NCI-H2081 treated with DMSO at 0.1 percent for 48 hours (cell line): Measurements from ENCODE around the gene PIP5K1B.

ENCODE experiments used
- DNase-seq: peaks from one replicate; lab custom pipeline; 2025; lab: John Stamatoyannopoulos, UW

PIP5K1B gene

DNA sequence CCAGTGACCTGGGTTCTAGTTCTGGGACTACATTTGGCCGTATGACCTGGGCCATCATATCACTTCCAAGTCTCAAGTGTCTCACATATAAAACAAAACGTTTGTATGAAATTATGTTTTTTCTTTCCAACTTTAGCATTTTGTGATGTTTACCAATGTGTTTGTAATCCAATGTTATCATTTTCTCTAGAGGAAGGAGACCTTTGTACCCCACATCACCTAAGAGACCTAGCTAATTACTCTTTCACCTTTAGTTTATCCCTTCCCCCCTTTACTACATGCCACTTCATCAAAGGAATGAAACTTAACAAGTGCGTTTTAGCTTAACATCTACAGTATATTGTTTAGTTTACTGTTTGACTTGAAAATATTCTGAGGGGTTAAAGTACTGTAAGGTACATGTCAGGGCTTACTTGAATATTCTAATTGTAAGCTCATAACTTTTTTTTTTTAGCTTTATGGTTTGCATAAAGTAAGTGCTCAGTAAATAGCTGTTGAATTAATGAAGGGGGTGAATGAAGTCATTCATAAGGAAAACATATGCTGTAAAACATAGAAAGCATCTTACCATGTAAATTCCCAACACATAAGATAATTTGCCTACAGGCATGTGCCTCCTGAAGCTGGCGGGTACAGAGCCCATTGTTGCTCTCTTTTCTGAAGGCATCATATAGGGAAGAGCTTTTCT is 2.9 kb downstream of the PIP5K1B start:
- DNase-seq = no peak

DNA sequence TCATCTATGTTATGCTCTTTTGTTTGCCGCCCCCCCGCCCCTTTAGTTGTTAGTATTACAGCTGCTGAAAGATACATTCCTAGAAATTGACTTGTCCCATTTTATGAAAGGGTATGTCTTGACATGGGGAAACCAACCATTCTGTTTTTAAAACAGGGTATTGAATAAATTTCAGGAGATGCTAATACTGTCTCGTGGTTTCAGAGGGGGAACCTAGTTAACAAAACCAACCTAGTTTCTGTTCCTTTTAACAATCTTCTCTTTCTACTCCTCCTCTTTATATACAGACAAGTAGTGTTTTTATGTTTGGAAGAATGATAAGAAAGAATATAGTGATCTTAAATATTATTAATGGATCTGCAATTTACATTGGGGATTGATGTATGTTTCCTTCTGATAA is 3.5 kb downstream of the PIP5K1B start:
- DNase-seq = no peak

DNA sequence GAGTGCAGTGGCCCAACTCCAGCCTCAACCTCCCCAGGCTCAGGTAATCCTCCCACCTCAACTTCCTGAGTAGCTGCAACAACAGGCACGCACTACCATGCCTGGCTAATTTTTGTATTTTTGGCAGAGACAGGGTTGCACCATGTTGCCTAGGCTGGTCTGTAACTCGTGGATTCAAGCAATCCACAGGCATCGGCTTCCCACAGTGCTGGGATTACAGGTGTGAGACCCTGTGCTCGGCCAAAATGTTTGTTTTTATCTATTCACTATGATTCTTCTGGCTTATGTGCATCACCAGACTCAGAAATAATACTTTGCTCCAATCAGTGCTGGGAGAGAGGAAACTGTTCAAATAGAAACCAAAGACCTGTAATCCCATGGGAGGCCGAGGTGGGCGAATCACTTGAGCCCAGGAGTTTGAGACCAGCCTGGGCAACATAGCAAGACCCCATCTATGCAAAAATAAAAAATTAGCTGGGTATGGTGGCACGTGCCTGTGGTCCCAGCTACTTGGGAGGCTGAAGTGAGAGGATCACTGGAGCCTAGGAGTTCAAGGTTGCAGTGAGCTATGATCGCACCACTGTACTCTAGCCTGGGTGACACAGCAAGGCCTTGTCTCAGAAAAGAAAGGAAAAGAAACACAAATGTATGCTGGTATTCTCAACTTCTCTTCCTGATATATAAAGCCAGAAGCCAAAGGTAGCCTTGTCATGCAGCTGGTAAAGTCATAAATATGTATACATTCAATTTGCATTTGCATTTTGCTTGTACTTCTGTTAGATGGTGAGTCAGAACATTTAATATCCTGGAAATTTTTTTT is 4.5 kb downstream of the PIP5K1B start:
- DNase-seq = no peak

DNA sequence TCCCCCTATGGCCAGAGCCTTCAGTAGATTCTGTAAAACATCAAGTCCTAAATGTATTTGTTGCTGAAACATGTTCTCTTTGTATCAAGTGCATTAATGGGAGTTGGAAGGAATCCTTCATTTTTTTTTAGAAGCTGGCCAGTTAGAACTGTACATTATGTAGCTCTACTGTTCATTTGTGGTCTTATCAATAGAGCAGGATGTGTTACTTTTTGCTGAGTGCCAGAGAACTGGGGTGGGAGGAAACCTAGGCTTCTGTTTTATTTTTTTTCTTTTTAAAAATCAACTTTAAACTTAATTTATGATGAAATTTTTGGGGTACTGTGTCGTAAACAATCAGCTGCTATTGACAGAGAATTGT is 5.1 kb downstream of the PIP5K1B start:
- no peak for DNase-seq

DNA sequence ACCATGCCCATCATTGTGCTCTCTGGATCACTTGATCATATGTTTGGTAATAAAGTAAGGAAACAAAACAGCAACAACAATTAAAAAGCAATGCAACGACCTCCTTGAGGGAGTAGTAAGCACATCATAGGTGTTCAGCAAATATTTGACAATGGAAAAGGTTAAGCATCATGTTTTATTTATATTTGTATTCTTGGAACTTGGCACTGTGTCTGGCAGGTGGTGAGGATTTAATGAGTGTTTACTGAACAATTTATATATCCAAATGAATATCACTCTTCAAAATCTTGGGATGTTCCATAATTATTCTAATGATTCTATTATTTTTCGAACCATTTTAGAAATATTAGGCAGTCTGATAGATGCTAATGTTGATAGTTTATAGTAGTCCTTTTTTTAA is 6.2 kb downstream of the PIP5K1B start:
- DNase-seq = no peak

DNA sequence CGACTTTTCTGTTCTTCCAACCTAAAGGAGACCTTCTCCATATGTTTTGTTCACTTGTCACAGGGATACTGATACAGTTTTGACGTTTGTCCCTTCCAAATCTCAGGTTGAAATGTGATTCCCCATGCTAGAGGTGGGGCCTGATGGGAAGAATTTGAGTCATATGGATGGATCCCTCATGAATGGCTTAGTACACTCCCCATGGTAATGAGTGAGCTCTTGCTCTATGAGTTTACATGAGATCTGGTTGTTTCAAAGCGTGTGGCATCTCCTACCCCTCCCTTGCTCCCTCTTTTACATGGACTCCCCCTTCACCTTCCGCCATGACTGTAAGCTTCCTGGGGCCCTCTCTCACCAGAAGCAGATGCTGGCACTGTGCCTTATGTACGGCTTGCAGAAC is 6.9 kb downstream of the PIP5K1B start:
- DNase-seq = no peak

DNA sequence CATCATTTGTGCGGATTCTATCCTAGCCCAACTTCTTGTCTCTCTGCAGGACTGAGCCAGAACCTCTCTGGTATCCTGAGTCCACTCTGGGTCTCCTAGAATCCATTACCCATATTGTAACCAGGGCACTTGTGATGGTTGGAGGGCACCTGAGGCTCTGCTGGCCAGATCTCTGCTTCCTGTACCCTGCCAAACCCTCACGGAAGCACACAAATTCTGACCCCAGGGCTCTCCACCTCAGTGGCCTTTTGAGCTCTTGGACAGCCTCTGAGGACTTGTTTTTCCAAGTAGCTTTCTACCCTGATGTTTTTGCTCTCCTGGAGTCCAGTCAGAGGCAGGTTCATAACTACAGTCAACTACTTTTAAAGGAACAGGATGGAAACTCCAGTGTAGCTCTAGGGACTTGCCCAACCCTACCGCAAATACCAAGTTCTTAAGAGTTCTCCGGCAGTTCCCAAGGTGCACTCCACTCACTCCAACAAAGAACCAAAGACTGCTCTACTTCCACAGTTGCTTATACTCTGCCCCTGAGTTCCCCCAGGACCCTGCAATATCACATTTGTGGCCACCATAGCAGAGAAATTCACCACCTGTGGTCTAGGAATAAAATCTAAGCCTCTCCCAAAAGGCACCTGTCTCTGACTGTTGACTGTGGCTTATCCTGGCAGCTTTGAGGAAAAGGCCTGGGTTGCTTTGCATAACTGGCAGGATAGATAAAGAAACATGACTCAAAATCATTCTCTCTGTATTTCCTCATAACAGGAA is 9.6 kb downstream of the PIP5K1B start:
- no peak for DNase-seq

DNA sequence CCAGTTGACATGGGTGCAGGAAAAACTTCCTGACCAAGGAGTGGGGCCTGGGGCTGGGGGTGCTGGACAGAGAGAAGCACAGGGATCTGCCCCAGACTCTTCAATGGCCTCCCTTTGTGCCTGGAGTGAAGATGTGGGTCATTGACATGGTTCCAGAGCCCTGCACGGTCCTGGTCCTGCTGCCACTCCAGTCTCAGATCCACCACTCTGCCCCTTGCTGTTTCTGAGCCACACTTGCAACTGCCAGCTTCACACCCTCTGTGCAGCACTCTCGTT is 10.1 kb downstream of the PIP5K1B start:
- no peak for DNase-seq

DNA sequence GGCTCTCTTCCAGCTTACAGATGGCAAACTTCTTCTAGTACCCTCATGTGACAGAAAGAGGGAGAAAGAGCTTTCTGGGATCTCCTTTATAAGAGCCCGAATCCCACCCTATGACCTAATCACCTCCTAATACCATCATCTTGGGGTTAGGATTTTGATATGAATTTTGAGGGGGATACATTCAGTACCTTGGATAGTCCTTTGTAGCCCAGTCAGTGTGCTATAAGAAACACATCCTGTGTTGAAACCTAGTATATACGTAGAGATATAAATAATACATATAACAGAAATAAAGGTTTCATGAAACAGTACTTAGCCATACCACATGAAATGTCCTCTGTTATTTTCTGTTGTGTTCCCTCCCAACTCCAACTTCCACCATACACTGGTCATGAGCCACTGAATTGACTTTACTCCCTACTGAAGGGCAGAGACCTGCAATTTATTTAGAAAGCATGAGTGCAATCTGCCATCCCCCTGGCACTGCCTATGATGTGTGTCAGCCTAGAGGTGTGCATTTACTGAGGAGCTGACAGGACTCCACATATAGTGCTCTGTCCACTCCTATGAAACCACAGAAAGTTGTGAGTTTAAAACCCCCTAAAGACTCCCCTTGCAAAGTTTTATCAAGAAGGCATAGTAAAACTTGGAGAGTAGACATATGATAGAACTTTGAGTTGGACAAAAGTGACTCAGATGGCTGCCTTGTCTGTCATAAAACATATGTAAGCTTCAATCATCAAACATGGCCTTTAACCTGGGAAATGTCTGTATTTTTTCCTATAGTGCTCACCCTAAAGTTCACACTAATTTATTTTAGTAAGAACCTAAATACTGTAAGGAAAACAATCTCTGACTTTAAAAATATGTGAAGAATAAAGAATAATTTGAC is 12.8 kb downstream of the PIP5K1B start:
- DNase-seq = no peak

DNA sequence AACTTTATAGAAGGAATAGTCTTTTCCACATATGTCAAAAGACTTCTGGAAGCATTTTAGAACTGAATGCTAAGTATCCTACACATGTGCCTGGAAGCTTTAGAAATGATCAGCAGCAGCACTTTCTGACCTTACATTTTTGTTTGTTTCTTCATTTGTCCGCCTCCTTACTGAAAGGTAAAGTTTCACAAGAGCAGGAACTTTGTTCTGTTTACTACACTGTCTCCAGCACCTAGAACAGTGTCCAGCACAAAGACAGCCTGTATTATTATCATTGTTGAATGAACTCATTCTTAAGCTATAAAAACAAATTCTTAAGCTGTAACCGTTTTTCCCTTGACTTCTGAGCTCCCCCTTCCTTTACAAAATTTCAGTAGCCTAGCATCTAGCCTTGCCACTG is 14.8 kb downstream of the PIP5K1B start:
- no peak for DNase-seq

DNA sequence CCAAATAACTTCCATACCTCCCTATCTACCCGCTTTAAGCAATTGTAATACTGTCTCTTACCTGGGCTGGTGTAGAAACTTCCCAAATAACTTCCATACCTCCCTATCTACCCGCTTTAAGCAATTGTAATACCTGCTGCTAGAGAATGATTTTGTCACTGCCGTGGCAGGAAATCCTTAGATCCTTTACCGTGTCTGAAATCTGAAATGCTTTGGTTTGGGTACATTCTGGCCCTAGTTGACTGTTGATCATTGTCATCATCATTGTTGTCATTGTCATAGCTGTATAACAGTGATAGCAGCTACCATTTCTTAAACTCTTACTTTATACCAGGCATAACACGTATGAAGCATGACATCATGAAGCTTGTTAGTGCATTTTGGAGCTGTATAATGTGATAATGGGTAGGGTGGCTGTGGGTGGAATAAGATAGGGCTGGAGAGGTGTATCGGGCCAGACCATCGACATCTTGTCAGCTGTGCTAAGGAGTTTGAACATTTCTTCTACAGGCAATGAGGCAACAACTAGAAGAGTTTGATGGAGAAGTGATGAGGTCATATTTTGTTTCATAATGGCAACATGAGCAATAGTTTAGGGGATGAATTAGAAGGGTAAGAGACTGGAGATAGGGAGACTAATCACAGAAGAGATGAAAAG is 15.7 kb downstream of the PIP5K1B start:
- DNase-seq = no peak

DNA sequence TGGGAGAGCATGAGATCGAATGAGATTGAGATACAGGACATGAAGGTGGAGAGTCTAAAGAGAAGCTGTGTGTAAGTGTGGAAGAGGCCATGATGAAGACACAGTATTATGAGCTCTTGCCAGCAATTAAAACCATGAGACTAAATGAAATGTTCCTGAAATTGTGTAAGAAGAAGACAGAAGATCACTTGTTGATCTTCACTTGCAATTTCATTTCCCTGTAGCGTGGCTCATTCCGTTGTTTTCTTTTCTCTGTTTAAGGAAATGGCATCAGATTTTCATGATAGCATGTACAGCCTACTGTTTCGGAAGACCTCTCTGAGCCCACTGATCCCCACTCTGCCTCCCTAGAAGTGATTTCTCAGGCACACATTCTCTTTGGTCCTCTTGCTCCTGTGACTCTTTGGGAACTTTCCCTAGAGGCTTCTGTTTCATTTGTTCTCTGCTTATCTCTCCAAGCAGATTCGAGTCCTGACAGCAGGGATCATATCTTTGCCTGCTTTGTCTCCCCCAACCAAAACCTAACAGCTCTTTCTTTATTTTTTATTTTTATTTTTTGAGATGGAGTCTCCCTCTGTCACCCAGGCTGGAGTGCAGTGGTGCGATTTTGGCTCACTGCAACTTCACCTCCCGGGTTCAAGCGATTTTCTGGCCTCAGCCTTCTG is 16.8 kb downstream of the PIP5K1B start:
- no peak for DNase-seq

DNA sequence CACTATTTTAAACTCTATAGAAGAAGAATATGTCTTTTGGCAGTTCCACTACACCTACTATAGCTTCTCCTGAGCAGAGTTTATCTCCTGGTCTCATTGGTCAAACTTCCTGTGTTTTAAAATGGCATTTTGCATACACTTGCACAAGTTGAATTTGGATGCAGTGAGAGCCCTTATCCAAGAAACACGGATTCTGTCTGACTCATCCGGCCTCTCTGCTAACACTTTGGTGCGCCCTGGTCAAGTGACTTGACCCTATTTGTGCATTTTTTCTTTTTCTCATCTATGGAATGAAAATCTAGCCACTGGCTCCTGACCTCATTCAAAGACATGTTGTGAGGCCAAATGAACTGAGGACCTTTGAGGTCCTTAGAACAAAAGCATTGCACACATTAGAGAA is 20.0 kb downstream of the PIP5K1B start:
- DNase-seq = no peak

DNA sequence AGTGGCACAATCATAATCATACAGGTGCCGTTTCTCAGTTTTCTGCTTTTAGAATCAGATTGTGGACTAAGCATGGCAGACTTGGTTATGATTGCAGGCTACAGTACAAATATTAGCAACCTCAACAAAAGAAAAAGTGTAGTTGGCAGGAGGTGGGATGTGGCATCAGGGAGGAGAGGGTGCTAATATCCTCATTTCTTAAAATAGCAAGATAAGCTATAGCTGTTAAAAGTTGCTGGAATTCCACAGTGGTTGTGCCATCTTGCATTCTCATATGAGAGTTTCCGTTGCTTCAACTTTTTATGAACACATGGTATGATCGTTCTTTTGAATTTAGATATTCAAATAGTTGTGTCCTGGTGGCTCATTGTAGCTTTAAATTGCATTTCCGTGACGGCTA is 21.4 kb downstream of the PIP5K1B start:
- DNase-seq = no peak

DNA sequence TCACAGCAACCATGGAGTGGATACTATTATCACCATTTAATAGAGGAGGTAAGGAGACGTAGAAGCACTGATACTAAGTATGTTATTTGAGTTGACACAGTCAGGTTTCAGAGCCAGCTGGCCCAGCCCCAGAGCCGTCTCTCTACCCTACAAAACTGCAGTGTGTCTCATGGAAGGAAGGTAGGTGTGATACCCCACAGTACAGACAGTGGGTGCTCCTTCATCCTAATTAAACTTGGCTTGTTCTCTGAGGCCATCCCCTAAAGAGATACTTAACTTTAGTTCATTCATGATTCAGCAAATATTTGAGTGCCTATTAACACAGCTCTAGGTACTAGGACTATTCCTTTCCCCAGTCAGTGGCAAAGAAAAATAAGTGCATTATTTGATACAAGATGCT is 22.6 kb downstream of the PIP5K1B start:
- DNase-seq = no peak

DNA sequence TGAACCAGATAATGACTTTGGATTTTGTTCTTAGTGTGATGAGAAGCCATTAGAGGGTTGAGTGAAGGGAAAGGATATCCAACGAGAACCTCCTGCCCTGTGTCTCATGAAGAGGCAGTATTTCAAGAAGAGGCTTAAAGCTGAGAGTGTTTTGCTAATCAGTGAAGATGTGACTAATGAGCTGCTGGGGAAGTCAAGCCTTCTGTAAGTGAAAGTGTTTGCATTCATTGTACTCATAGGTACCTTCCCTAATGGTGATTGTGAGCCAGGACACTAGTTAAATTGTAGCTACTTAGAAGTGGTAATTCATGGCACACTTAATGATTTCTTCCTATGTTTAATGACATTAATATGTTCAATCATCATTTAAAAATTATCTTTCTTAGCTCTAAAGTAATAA is 23.7 kb downstream of the PIP5K1B start:
- no peak for DNase-seq

DNA sequence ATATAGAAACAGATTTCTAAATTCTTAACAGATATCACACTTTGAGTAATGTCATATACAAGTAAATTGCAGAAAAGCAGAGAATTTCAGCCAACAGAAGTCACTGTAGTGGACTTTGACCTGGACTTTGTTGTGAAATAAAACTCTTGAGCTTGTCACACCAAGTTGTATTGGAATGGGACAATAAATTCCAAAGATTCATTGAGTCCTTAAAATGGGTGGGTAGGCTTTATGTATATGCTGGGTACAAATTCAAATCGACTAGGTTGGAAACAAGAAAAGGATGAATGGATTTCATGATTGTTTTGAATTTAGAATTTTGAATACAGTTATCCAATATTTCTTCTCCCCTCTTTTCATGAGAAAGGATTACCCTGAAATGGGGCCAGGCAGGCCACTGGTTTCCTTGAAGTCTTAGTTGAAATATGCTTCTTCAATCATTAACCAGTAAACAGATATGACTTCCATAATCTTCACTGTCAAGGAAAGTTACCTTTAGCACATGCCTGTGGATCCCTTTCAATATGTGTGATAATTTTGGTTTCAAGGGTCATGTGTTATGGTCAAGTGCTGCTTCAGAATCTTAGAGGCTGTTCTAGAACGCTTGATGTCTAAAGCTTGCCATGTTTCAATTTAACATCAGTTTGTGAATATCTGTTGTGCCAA is 25.7 kb downstream of the PIP5K1B start:
- DNase-seq = no peak

DNA sequence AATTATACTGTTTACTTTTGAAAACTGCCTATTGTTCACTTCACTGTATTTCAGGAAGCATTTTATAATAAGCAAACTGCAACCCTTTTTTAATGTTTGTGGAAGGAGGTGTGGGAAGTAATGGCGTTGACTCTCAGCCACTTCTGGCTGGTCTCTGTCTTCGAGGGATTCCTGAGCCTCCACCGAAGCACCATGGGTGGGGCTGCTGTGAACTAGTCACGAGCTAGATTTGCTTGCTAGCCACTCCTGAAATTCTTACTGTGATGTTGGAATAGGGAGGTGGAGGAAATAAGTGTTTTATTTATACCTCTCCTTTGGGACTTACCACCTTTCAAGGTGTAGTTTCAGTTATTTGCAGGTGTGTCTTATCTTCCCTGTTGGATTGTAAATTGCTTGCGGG is 26.8 kb downstream of the PIP5K1B start:
- no peak for DNase-seq

DNA sequence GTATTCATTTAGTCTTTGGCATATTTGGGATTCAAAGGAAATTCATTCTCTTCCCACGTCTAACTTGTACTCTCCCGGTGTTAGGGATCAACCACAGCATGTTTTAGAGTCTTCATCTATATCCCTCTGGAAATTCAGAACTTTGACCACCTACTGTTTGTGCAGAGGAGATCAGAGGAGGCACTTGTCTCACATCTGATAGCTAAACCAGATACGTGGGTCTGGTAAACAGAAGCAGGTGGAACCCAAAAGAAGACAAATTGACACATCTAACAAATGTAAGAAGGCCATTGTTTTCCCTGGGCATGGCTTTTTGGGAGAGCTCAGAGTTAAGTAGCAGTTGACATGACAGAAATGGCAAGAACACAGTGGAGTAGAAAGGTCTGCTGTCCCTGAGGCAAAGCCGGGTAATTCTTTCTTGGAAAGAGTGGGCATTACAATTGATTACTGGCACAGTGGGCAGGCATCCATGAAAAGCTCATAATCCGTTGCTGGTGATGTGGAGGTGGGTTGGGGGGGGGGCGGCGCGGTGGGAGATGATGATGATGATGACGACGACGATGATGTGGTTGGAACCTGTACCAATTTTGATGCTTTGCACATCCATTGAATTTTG is 27.5 kb downstream of the PIP5K1B start:
- no peak for DNase-seq

DNA sequence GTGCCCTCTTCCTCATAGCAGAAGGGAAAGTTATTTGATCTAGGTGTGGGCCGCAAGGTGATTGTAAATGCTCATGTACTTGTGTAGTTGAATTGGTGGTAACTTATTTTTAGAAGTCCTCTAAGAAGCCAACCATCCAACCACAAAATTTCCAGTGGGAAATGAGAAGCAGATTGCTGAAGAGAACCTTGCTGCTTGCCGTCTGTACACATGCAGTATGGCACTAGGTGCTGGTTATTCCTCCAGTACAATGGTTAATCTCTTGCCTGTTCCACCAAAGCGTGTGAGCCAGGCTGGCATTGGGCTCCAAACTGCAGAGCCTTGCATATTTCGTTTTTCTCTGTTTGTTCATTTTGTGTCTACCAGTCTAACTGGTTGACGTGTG is 28.0 kb downstream of the PIP5K1B start:
- DNase-seq = no peak
